ENCODE measurements around the gene ZNF184. TPM values are rescaled to one million over a fixed set of nuclear protein-coding genes. Genes with fewer than 3 reads are reported as not detected.

The ZNF184 gene
- total and polyA plus RNA-seq, 2 of the 4 experiments (the other 2 are of a cell fraction), result 2.8 to 8.1 TPM

- dilution Hi-C loops (cut with HindIII; ENCODE audit: low sequenced_read_pairs, unreplicated experiment), result no loop called here
- WGBS, 2 experiments (ENCODE audit: extremely low coverage in 2 of 2, insufficient read length in 1 of 2), result no CpG with 5 or more reads among the region's 2 CpGs
- ATAC-seq (ENCODE audit: low read depth), result no peak
These were observed 28.3 kb upstream of the ZNF184 start for GRCh38 chr6:27501187-27501586.

More at GRCh38 chr6:27501187-27501586, 28.3 kb upstream of the ZNF184 start:
- no peak overlapping the region for H3K4ac ChIP-seq (ENCODE audit: low read depth, low read length)
- H3K56ac ChIP-seq (ENCODE audit: extremely low read depth, insufficient read depth, low read length), result no peak overlapping the region
- no peak overlapping the region for H2AK5ac ChIP-seq (ENCODE audit: low read depth, low read length)
- no peak overlapping the region for H2BK120ac ChIP-seq (ENCODE audit: low read depth, low read length)
- H4K5ac ChIP-seq (ENCODE audit: low read depth, low read length), result no peak overlapping the region
- ChIA-PET CTCF (interaction anchor here (0.6 kb wide), 1 partner anchor 1498 kb away, joined by 3 read pairs; no protein-coding TSS in a partner anchor), POLR2A (ENCODE audit: unreplicated experiment) (no interaction called here)
- BruUV-seq (replicated peaks), result no TSS peak
- H3K4me1 ChIP-seq (ENCODE audit: control insufficient read depth, insufficient read depth, low read length), result no peaks in the 10 kb centered on the region
- no peak overlapping the region for H3K9ac ChIP-seq (ENCODE audit: low read depth, low read length)
- no peak overlapping the region for H3K4me3 ChIP-seq (ENCODE audit: insufficient read depth, low read depth, low read length)
- TF ChIP-seq MAFK (IDR thresholded peaks at IDR 0.05; ENCODE audit: low read depth, low read length), result peak; percentile 52; the same call in 1 of the 2 replicates
- no peak for TF ChIP-seq MXI1 (IDR thresholded peaks at IDR 0.05; ENCODE audit: borderline replicate concordance, low read depth, low read length)
- no peaks in the 10 kb centered on the region for H3K9me1 ChIP-seq (ENCODE audit: insufficient read depth, low read length)
- no peak overlapping the region for H3K23ac ChIP-seq (ENCODE audit: low read depth, low read length)
- H2BK5ac ChIP-seq (ENCODE audit: low read depth, low read length, poor library complexity, severe bottlenecking), result no peak overlapping the region
- H2AFZ ChIP-seq (replicated peaks; ENCODE audit: low read length, poor library complexity), result no peak overlapping the region
- H4K91ac ChIP-seq (ENCODE audit: insufficient read depth, low read depth, low read length), result no peak overlapping the region
- H3K36me3 ChIP-seq (ENCODE audit: control insufficient read depth, insufficient read depth, low read length), result no peaks in the 10 kb centered on the region
- H2BK15ac ChIP-seq (ENCODE audit: low read depth, low read length), result no peak overlapping the region
- H3K79me1 ChIP-seq (ENCODE audit: low read depth in 1 of 2, low read length in 2 of 2), result no peaks in the 10 kb centered on the region
- H3K9me3 ChIP-seq (ENCODE audit: control insufficient read depth, insufficient read depth, low read length), result no peaks in the 10 kb centered on the region
- H3K27ac ChIP-seq (ENCODE audit: insufficient read depth, low read length), result no peak overlapping the region
- in situ Hi-C loops (cut with MboI; ENCODE audit: low sequenced_read_pairs) (no loop called here), intact Hi-C loops (cut with micrococcal nuclease) (loop anchor here (5.0 kb wide), 2 partner anchors 186 to 251 kb away; no protein-coding TSS in a partner anchor)
- no peak overlapping the region for H2AK9ac ChIP-seq (replicated peaks; ENCODE audit: low read depth, low read length, poor library complexity)
- H4K20me1 ChIP-seq (ENCODE audit: insufficient read depth, low read length), result peaks cover 5% of the 10 kb centered on the region; the same call in 1 of the 2 replicates
- DNase-seq, result no peak
- no peaks in the 10 kb centered on the region for H3K27me3 ChIP-seq (ENCODE audit: control insufficient read depth, insufficient read depth, low read length)
- H3K4me2 ChIP-seq (ENCODE audit: low read depth, low read length), result no peak overlapping the region
- no peak overlapping the region for H4K8ac ChIP-seq (ENCODE audit: low read depth in 2 of 2, low read length in 2 of 2)
- H3K14ac ChIP-seq (replicated peaks; ENCODE audit: low read depth, low read length), result no peak overlapping the region
- H3K18ac ChIP-seq (ENCODE audit: low read depth, low read length), result no peak overlapping the region
- H2BK20ac ChIP-seq (ENCODE audit: low read depth, low read length), result no peak overlapping the region

Data from IMR-90 (cell line).